H9 (cell line): ENCODE data around the gene OR8H1. TPM values are rescaled to one million over a fixed set of nuclear protein-coding genes. Genes with fewer than 3 reads are reported as not detected.

Experiments
- DNase-seq: peaks from one replicate; pipeline ENCODE4 v3.0.0-alpha.2; 2017
- H2AFZ ChIP-seq: one replicate; pipeline ENCODE4 v1.6.1; 2013; ENCODE audit warnings: mild to moderate bottlenecking, low read length, control low read depth, moderate library complexity
- H2AK5ac ChIP-seq: 2 replicates; pipeline ENCODE4 v1.6.1; 2013; ENCODE audit warnings: low read length, control low read depth, mixed read lengths; ENCODE audit not compliant: insufficient read length
- H2BK120ac ChIP-seq: one replicate; pipeline ENCODE4 v1.6.1; 2013; ENCODE audit warnings: low read depth, mild to moderate bottlenecking, low read length, control low read depth, inconsistent platforms; ENCODE audit not compliant: poor library complexity, severe bottlenecking
- H2BK12ac ChIP-seq: 2 replicates; pipeline ENCODE4 v1.6.1; 2013; ENCODE audit warnings: low read length, control low read depth, mixed read lengths, low read depth; ENCODE audit not compliant: insufficient read length
- H2BK15ac ChIP-seq: 2 replicates; pipeline ENCODE4 v1.6.1; 2013; ENCODE audit warnings: low read depth, low read length, control low read depth
- H2BK20ac ChIP-seq: one replicate; pipeline ENCODE4 v1.6.1; 2013; ENCODE audit warnings: low read depth, mild to moderate bottlenecking, low read length, control low read depth, inconsistent platforms; ENCODE audit not compliant: poor library complexity, severe bottlenecking
- H2BK5ac ChIP-seq: 2 replicates; pipeline ENCODE4 v1.6.1; 2013; ENCODE audit warnings: low read length, control low read depth, mixed read lengths; ENCODE audit not compliant: insufficient read length
- H3K14ac ChIP-seq: 2 replicates; pipeline ENCODE4 v1.6.1; 2013; ENCODE audit warnings: low read length, control low read depth; ENCODE audit not compliant: insufficient read depth
- H3K18ac ChIP-seq: 2 replicates; pipeline ENCODE4 v1.6.1; 2013; ENCODE audit warnings: low read depth, mild to moderate bottlenecking, mixed read lengths, low read length, control low read depth; ENCODE audit not compliant: insufficient read length
- H3K23ac ChIP-seq: 2 replicates; pipeline ENCODE4 v1.6.1; 2013; ENCODE audit warnings: low read length, control low read depth, mixed read lengths, low read depth; ENCODE audit not compliant: insufficient read length
- H3K23me2 ChIP-seq: 2 replicates; pipeline ENCODE4 v1.6.1; 2013; ENCODE audit warnings: low read depth, mild to moderate bottlenecking, mixed read lengths, low read length, control low read depth; ENCODE audit not compliant: insufficient read length, poor library complexity, severe bottlenecking
- H3K27ac ChIP-seq: 2 replicates; pipeline ENCODE4 v1.5.1; 2013; ENCODE audit warnings: low read length, control low read depth, mixed read lengths, low read depth; ENCODE audit not compliant: insufficient read length
- H3K27me3 ChIP-seq: 2 replicates; pipeline ENCODE4 v1.6.1; 2013; ENCODE audit warnings: low read length, control low read depth, inconsistent platforms; ENCODE audit not compliant: insufficient read depth
- H3K4ac ChIP-seq: 2 replicates; pipeline ENCODE4 v1.6.1; 2013; ENCODE audit warnings: low read depth, mild to moderate bottlenecking, control low read depth, inconsistent platforms, low read length, moderate library complexity
- H3K4me1 ChIP-seq: 2 replicates; pipeline ENCODE4 v1.6.1; 2013; ENCODE audit warnings: low read length, control low read depth, inconsistent platforms; ENCODE audit not compliant: insufficient read depth
- H3K4me2 ChIP-seq: 2 replicates; pipeline ENCODE4 v1.6.1; 2013; ENCODE audit warnings: low read length, control low read depth, mixed read lengths; ENCODE audit not compliant: insufficient read length, insufficient read depth
- H3K56ac ChIP-seq: 2 replicates; pipeline ENCODE4 v1.6.1; 2013; ENCODE audit warnings: low read depth, mild to moderate bottlenecking, mixed read lengths, low read length, control low read depth; ENCODE audit not compliant: insufficient read length
- H3K79me1 ChIP-seq: 2 replicates; pipeline ENCODE4 v1.6.1; 2013; ENCODE audit warnings: low read depth, mild to moderate bottlenecking, moderate library complexity, low read length, control low read depth, inconsistent platforms; ENCODE audit not compliant: insufficient read depth, poor library complexity, severe bottlenecking
- H3K79me2 ChIP-seq: 2 replicates; pipeline ENCODE4 v1.6.1; 2013; ENCODE audit warnings: low read length, control low read depth, inconsistent platforms; ENCODE audit not compliant: insufficient read depth
- H3K9ac ChIP-seq: 2 replicates; pipeline ENCODE4 v1.6.1; 2013; ENCODE audit warnings: low read length, control low read depth, mixed read lengths; ENCODE audit not compliant: insufficient read length; ENCODE audit errors: extremely low read depth
- H3K9me3 ChIP-seq: one replicate; pipeline ENCODE4 v1.6.1; 2013; ENCODE audit warnings: low read depth, low read length, inconsistent platforms; ENCODE audit not compliant: control insufficient read depth
- H3T11ph ChIP-seq: one replicate; pipeline ENCODE4 v1.6.1; 2013; ENCODE audit warnings: mild to moderate bottlenecking, low read length, control low read depth, inconsistent platforms
- H4K20me1 ChIP-seq: one replicate; pipeline ENCODE4 v1.6.1; 2013; ENCODE audit not compliant: control insufficient read depth, insufficient read length, insufficient read depth
- H4K5ac ChIP-seq: 2 replicates; pipeline ENCODE4 v1.6.1; 2013; ENCODE audit warnings: low read depth, mild to moderate bottlenecking, mixed read lengths, low read length, control low read depth; ENCODE audit not compliant: insufficient read length
- H4K8ac ChIP-seq: replicated peaks from 2 replicates; pipeline ENCODE4 v1.6.1; 2013; ENCODE audit warnings: low read length, control low read depth, mixed read lengths, low read depth; ENCODE audit not compliant: insufficient read length
- H4K91ac ChIP-seq: 2 replicates; pipeline ENCODE4 v1.6.1; 2013; ENCODE audit warnings: low read depth, mild to moderate bottlenecking, moderate library complexity, mixed read lengths, low read length, control low read depth; ENCODE audit not compliant: insufficient read length
- H3K27ac Mint-ChIP-seq, 3 experiments: 2 replicates in 2 of 3; 3 replicates in 1 of 3; pipeline ENCODE4 v1.8.0; 2020 to 2021; ENCODE audit warnings: mixed read lengths in 3 of 3, mild to moderate bottlenecking in 1 of 3, moderate library complexity in 1 of 3
- H3K27me3 Mint-ChIP-seq: 2 replicates; pipeline ENCODE4 v1.8.0; 2021; ENCODE audit warnings: low read depth, mild to moderate bottlenecking, moderate library complexity, mixed read lengths
- H3K36me3 Mint-ChIP-seq, 3 experiments: 2 replicates in 2 of 3; 3 replicates in 1 of 3; pipeline ENCODE4 v1.8.0; 2020 to 2021; ENCODE audit warnings: low read depth in 3 of 3, mixed read lengths in 3 of 3; ENCODE audit not compliant: insufficient read depth in 1 of 3
- H3K4me1 Mint-ChIP-seq, 2 experiments: 2 replicates each; pipeline ENCODE4 v1.8.0; 2020; ENCODE audit warnings: mixed read lengths in 2 of 2
- H3K4me3 Mint-ChIP-seq, 2 experiments: 2 replicates in 1 of 2; 3 replicates in 1 of 2; pipeline ENCODE4 v1.8.0; 2020 to 2021; ENCODE audit warnings: mild to moderate bottlenecking in 2 of 2, mixed read lengths in 2 of 2, moderate library complexity in 1 of 2
- H3K9me3 Mint-ChIP-seq, 2 experiments: 2 replicates in 1 of 2; 3 replicates in 1 of 2; pipeline ENCODE4 v1.8.0; 2020; ENCODE audit warnings: mild to moderate bottlenecking in 2 of 2, mixed read lengths in 2 of 2, moderate library complexity in 1 of 2
- CTCF ChIP-seq: fragments of 200-600 bp; sonication (generic); conservative IDR thresholded peaks from 3 replicates; pipeline ENCODE4 v1.8.0; 2021; ENCODE audit warnings: antibody characterized with exemption, mild to moderate bottlenecking
- total RNA-seq: library from RNA; stranded (reverse); gene quantifications from 2 replicates; pipeline ENCODE4 v1.2.1, GENCODE V29; 2021

The OR8H1 gene
- total RNA-seq, 1 experiment from 2014 or later = not detected

DNA sequence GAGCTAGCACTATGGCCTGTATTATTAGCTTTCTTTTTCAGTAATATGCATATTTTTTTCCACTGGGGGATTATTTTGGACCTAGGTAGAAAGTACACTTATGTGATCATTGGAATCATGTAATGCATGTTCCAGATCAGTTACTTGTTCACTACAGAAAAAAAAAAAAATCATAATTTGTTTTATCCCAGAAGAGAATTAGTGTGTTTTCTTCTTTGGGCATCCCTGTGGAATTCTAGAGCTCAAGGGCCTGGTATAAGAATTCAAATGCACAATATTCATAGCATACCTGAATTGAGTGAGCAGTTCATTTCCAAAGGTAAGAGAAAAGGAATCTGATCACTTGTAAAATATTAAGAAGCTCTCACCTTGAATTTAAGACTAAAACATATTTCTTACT is 18.2 kb downstream of the OR8H1 start, which contains the start of gene OR5T1:
Gene OR5T1 (plus strand): TSS at position 301 of the 400 bp plus-strand sequence. CDS start 1,485 bp downstream, outside the sequence.
- H3K9me3 Mint-ChIP-seq = peaks cover 0 to 12% of the 10 kb centered on the region in 2 experiments; a peak in 3 of 5 replicates
- no peak within 1 kb of the TSS for H2AK5ac ChIP-seq
- no peak within 1 kb of the TSS for H3K27ac Mint-ChIP-seq
- H4K5ac ChIP-seq = no peak within 1 kb of the TSS
- no peak within 1 kb of the TSS for H4K8ac ChIP-seq
- H3K4me1 Mint-ChIP-seq = no peaks in the 10 kb centered on the region
- no peak within 1 kb of the TSS for H3K4me3 Mint-ChIP-seq
- no peaks in the 10 kb centered on the region for H3K27me3 Mint-ChIP-seq
- no peaks in the 10 kb centered on the region for H4K20me1 ChIP-seq
- no peak within 1 kb of the TSS for H3K9ac ChIP-seq
- H3K27ac ChIP-seq = no peak within 1 kb of the TSS
- no peaks in the 10 kb centered on the region for H3K27me3 ChIP-seq
- no peaks in the 10 kb centered on the region for H3K79me1 ChIP-seq
- DNase-seq = no peak
- no peak within 1 kb of the TSS for H2AFZ ChIP-seq
- H2BK12ac ChIP-seq = no peak within 1 kb of the TSS
- TF ChIP-seq CTCF = no peak
- no peak within 1 kb of the TSS for H2BK15ac ChIP-seq
- no peak within 1 kb of the TSS for H2BK20ac ChIP-seq
- H3K23me2 ChIP-seq = no peaks in the 10 kb centered on the region
- H3K56ac ChIP-seq = no peak within 1 kb of the TSS
- H3K9me3 ChIP-seq = no peaks in the 10 kb centered on the region
- no peak within 1 kb of the TSS for H3K4me2 ChIP-seq
- H3T11ph ChIP-seq = no peak within 1 kb of the TSS
- H2BK5ac ChIP-seq = no peak within 1 kb of the TSS
- no peaks in the 10 kb centered on the region for H3K79me2 ChIP-seq
- H3K36me3 Mint-ChIP-seq = no peaks in the 10 kb centered on the region; a peak in 1 of 7 replicates
- no peak within 1 kb of the TSS for H3K18ac ChIP-seq
- no peak within 1 kb of the TSS for H3K23ac ChIP-seq
- H4K91ac ChIP-seq = no peak within 1 kb of the TSS
- H3K4ac ChIP-seq = no peak within 1 kb of the TSS
- H3K14ac ChIP-seq = no peak within 1 kb of the TSS
- H2BK120ac ChIP-seq = no peak within 1 kb of the TSS
- no peaks in the 10 kb centered on the region for H3K4me1 ChIP-seq
